GM21447 (cell line): ENCODE results near the gene RAX.

Experiments used
- ATAC-seq: cut with Tn5 transposase; IDR thresholded peaks from one replicate; pipeline ENCODE4 v1.9.1; 2021; ENCODE audit not compliant: unreplicated experiment

RAX gene

GRCh38 chr18:59249199-59249774 lies 24.0 kb downstream of the RAX start:
- ATAC-seq: no peak

GRCh38 chr18:59246796-59247195 lies 26.5 kb downstream of the RAX start:
- no peak for ATAC-seq

DNA sequence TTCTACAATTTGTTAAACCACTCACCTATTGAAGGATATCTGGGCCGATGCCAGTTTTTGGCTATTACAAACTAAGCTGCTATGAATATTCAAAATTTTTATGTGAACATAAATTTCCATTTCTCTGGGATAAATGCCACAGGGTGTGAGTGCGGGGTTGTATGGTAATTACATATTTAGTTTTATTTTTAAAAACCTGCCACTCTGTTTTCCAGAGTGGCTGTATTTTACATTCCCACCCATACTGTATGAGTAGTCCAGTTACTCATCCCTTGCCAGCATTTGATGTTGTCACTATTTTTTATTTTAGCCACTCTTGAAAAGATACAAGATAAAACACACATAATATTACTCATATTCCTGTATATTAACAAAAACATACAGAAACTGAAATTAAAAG lies 30.3 kb downstream of the RAX start:
- no peak for ATAC-seq

DNA sequence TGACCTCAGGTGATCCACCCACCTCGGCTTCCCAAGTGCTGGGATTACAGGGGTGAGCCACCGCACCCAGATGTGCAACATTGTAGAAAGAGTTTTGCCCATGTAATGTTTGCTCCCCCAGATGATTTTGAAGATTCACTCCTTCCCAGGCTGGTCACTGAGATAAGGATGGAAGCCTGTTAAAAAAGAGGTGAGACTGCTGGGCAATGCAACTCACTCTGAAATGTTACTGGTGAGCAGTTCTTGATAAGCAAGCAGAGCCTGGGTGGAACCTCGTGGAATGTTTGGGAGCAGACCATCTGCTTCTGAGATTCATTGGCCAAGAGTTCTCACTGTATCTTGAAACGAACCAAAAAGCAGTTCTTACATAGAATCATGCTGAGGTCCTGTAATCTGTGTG lies 33.6 kb downstream of the RAX start:
- no peak for ATAC-seq

- no peak for ATAC-seq
These were observed 34.9 kb downstream of the RAX start for GRCh38 chr18:59238385-59238784.

GRCh38 chr18:59233017-59233410 lies 40.2 kb downstream of the RAX start:
- ATAC-seq: no peak

GRCh38 chr18:59232309-59233016 lies 40.8 kb downstream of the RAX start:
- no peak for ATAC-seq

- ATAC-seq: no peak
These were observed 41.4 kb downstream of the RAX start for GRCh38 chr18:59231877-59232276.

DNA sequence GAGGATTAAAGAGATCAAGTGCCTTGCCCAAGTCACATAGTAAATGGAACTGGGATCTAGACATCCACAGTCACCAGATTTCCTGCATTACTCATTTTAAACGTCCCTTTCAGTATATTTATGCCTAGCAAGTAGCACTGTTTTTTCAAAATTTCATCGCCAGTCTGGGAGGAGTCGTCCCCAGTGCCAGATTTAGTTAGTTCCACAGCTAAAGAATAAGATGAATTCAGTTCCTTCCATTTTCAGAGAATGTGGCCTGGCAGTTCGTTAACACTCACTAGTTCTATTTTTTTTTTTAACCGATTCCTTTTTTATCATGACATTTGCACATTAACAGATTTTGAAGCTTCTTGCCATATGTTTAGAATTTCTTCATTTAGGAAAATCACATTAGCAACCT lies 42.1 kb downstream of the RAX start:
- no peak for ATAC-seq

GRCh38 chr18:59229701-59230443 lies 43.4 kb downstream of the RAX start:
- ATAC-seq: no peak

- ATAC-seq: no peak
These were observed 44.1 kb downstream of the RAX start for GRCh38 chr18:59229191-59229590.

GRCh38 chr18:59228351-59228750 lies 44.9 kb downstream of the RAX start:
- no peak for ATAC-seq

- no peak for ATAC-seq
These were observed 50.9 kb downstream of the RAX start for GRCh38 chr18:59222341-59222740.

GRCh38 chr18:59220784-59221765 lies 52.2 kb downstream of the RAX start:
- ATAC-seq: no peak

DNA sequence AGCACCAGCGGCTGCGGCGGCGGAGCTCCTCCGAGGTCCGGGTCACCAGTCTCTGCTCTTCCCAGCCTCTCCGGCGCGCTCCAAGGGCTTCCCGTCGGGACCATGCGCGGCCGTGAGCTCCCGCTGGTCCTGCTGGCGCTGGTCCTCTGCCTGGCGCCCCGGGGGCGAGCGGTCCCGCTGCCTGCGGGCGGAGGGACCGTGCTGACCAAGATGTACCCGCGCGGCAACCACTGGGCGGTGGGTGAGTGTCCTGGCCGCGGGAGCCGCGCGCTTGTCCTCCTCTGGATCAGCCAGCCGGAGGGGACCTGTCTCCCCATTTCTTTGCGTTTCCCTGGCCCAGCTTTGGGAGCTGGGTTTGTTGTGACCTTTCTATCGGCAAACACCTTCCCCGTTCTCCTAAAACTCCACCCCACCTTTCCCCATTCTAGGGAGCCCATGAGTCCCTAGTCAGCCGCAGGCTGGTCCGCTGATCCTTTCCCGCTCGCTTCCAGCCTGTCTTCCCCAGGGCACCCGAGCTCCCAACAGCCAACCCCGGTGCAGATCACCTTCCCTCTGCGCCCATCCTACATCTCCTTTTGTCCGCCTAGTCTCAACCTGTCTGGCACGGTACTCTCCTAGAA lies 53.0 kb downstream of the RAX start:
- ATAC-seq: no peak

GRCh38 chr18:59219672-59220163 lies 53.5 kb downstream of the RAX start, which contains the start of gene GRP:
Gene GRP (plus strand): TSS chr18:59220158. CDS start chr18:59220266, 108 bp downstream.
- ATAC-seq: no peak

DNA sequence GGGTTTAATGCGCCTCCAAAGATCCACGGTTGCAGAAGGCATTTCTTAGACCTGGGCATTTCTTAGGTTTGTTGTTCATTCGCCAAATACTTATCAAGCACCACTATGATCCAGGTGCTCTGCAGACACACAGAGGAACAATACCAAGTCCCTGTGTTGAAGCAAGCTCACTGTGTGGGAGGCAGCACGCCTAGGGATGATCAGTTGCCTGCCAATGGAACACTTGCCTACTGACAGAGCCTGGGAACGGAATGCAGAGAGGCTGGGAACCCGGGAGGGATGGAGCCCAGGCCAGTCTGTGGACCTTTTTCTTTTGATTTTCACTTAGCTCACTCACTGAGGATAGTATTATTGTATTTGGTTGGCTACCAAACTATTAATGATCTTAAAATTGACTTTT lies 55.2 kb downstream of the RAX start:
- no peak for ATAC-seq
